ENCODE data around the gene NDUFS2.

DNA sequence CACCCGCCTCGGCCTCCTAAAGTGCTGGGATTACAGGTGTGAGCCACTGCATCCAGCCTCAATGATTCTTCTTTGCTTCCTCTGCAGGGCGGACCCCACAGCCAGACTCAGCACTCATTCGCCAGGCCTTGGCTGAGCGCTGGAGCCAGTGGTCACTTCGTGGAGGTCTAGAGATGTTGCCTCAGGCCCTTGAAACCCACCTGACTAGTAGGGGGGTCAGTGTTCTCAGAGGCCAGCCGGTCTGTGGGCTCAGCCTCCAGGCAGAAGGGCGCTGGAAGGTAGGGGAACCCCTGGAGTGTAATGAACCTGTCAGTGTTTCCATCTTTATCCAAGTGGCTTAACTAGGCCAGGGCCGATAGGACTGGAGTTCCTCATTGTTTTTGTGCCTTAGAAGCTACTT, 33.3 kb upstream of the NDUFS2 start:
- TF ChIP-seq EP300 (IDR thresholded peaks at IDR 0.05): no peak
- no peak for TF ChIP-seq POLR2A (IDR thresholded peaks at IDR 0.05)
- TF ChIP-seq, protein P1, sequence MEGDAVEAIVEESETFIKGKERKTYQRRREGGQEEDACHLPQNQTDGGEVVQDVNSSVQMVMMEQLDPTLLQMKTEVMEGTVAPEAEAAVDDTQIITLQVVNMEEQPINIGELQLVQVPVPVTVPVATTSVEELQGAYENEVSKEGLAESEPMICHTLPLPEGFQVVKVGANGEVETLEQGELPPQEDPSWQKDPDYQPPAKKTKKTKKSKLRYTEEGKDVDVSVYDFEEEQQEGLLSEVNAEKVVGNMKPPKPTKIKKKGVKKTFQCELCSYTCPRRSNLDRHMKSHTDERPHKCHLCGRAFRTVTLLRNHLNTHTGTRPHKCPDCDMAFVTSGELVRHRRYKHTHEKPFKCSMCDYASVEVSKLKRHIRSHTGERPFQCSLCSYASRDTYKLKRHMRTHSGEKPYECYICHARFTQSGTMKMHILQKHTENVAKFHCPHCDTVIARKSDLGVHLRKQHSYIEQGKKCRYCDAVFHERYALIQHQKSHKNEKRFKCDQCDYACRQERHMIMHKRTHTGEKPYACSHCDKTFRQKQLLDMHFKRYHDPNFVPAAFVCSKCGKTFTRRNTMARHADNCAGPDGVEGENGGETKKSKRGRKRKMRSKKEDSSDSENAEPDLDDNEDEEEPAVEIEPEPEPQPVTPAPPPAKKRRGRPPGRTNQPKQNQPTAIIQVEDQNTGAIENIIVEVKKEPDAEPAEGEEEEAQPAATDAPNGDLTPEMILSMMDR (IDR thresholded peaks at IDR 0.05): no peak
